Trophoblast cell (in vitro differentiated cells and primary cell): ENCODE results near the gene DNM1.

ENCODE experiments used
- DNase-seq, 2 donors: peaks; one replicate each; pipeline ENCODE4 v3.0.0-alpha.2; 2016
- H2AFZ ChIP-seq: 2 replicates; pipeline ENCODE4 v1.6.1; 2013; ENCODE audit warnings: low read length, moderate library complexity, mild to moderate bottlenecking; ENCODE audit not compliant: insufficient read depth, poor library complexity
- H2AK5ac ChIP-seq: 2 replicates; pipeline ENCODE4 v1.6.1; 2013; ENCODE audit warnings: mild to moderate bottlenecking, low read length
- H2BK120ac ChIP-seq: 2 replicates; pipeline ENCODE4 v1.6.1; 2013; ENCODE audit warnings: low read length, mild to moderate bottlenecking, moderate library complexity; ENCODE audit not compliant: insufficient read depth, poor library complexity
- H2BK12ac ChIP-seq: 2 replicates; pipeline ENCODE4 v1.6.1; 2013; ENCODE audit warnings: mild to moderate bottlenecking, low read length, moderate library complexity
- H2BK5ac ChIP-seq: 2 replicates; pipeline ENCODE4 v1.6.1; 2013; ENCODE audit warnings: low read length, low read depth, moderate library complexity, mild to moderate bottlenecking; ENCODE audit not compliant: poor library complexity
- H3K14ac ChIP-seq: 2 replicates; pipeline ENCODE4 v1.6.1; 2013; ENCODE audit warnings: mild to moderate bottlenecking, low read length
- H3K18ac ChIP-seq: 2 replicates; pipeline ENCODE4 v1.6.1; 2013; ENCODE audit warnings: mild to moderate bottlenecking, low read length
- H3K23ac ChIP-seq: 2 replicates; pipeline ENCODE4 v1.6.1; 2013; ENCODE audit warnings: low read length
- H3K27ac ChIP-seq: 2 replicates; pipeline ENCODE4 v1.5.1; 2013; ENCODE audit warnings: low read depth, mild to moderate bottlenecking, inconsistent platforms, low read length, moderate library complexity
- H3K27me3 ChIP-seq: 2 replicates; pipeline ENCODE4 v1.6.1; 2013; ENCODE audit warnings: inconsistent platforms, mild to moderate bottlenecking, low read length, moderate library complexity; ENCODE audit not compliant: insufficient read depth
- H3K36me3 ChIP-seq, 2 experiments: 1 replicate in 1 of 2; 2 replicates in 1 of 2; pipeline ENCODE4 v1.6.1; 2013; ENCODE audit warnings: low read length in 2 of 2, mild to moderate bottlenecking in 2 of 2, moderate library complexity in 1 of 2; ENCODE audit not compliant: insufficient read depth in 2 of 2, control insufficient read depth in 1 of 2
- H3K4ac ChIP-seq: 2 replicates; pipeline ENCODE4 v1.6.1; 2013; ENCODE audit warnings: low read depth, mild to moderate bottlenecking, low read length, moderate library complexity
- H3K4me1 ChIP-seq, 2 experiments: 1 replicate in 1 of 2; 2 replicates in 1 of 2; pipeline ENCODE4 v1.6.1; 2013; ENCODE audit warnings: low read length in 2 of 2, mild to moderate bottlenecking in 2 of 2, moderate library complexity in 1 of 2; ENCODE audit not compliant: insufficient read depth in 2 of 2, control insufficient read depth in 1 of 2
- H3K4me2 ChIP-seq: 2 replicates; pipeline ENCODE4 v1.6.1; 2013; ENCODE audit warnings: inconsistent platforms, mild to moderate bottlenecking, low read length, moderate library complexity
- H3K4me3 ChIP-seq: 2 replicates; pipeline ENCODE4 v1.5.1; 2013; ENCODE audit warnings: mild to moderate bottlenecking, low read depth, low read length, inconsistent platforms
- H3K79me1 ChIP-seq: one replicate; pipeline ENCODE4 v1.6.1; 2013; ENCODE audit warnings: low read length
- H3K79me2 ChIP-seq: 2 replicates; pipeline ENCODE4 v1.6.1; 2013; ENCODE audit warnings: low read length, mild to moderate bottlenecking; ENCODE audit not compliant: control insufficient read depth, insufficient read depth, poor library complexity
- H3K9ac ChIP-seq: 2 replicates; pipeline ENCODE4 v1.6.1; 2013; ENCODE audit warnings: mild to moderate bottlenecking, low read length
- H3K9me3 ChIP-seq: 2 replicates; pipeline ENCODE4 v1.6.1; 2013; ENCODE audit warnings: low read depth, mild to moderate bottlenecking, control low read depth, inconsistent platforms, low read length; ENCODE audit not compliant: insufficient read depth
- H4K12ac ChIP-seq: 2 replicates; pipeline ENCODE4 v1.6.1; 2013; ENCODE audit warnings: low read depth, mild to moderate bottlenecking, low read length, moderate library complexity
- H4K8ac ChIP-seq: 2 replicates; pipeline ENCODE4 v1.6.1; 2013; ENCODE audit warnings: low read depth, mild to moderate bottlenecking, low read length, moderate library complexity
- H4K91ac ChIP-seq: one replicate; pipeline ENCODE4 v1.6.1; 2013; ENCODE audit warnings: low read depth, mild to moderate bottlenecking, low read length, moderate library complexity
- WGBS: extraction: QIAGEN DNeasy Blood & Tissue Kit; methylation state at CpG from one replicate; pipeline ENCODE4 v1.1.7; 2013; ENCODE audit warnings: missing lambda C conversion rate; ENCODE audit not compliant: insufficient read length, insufficient coverage; ENCODE audit errors: extremely low coverage; 5-methylcytosine and 5-hydroxymethylcytosine counted together

The DNM1 gene

GRCh38 chr9:128216781-128217553 is 13.8 kb downstream of the DNM1 start:
- H4K91ac ChIP-seq: no peak overlapping the region
- H2BK5ac ChIP-seq: no peak overlapping the region
- no peak overlapping the region for H3K9ac ChIP-seq
- H3K4me2 ChIP-seq: no peak overlapping the region
- no peak overlapping the region for H2AK5ac ChIP-seq
- H4K8ac ChIP-seq: no peak overlapping the region
- H3K27me3 ChIP-seq: no peaks in the 10 kb centered on the region
- H3K18ac ChIP-seq: no peak overlapping the region
- no peak overlapping the region for H4K12ac ChIP-seq
- no peak overlapping the region for H2BK120ac ChIP-seq
- DNase-seq: no peak
- H3K36me3 ChIP-seq: no peaks in the 10 kb centered on the region
- H3K4me1 ChIP-seq: peaks cover 14 to 17% of the 10 kb centered on the region in 2 experiments
- no CpG with 5 or more reads among the region's 16 CpGs for WGBS
- H3K9me3 ChIP-seq: peaks cover 3% of the 10 kb centered on the region
- H3K23ac ChIP-seq: no peak overlapping the region
- no peak overlapping the region for H2BK12ac ChIP-seq
- H3K79me1 ChIP-seq: peaks cover 6% of the 10 kb centered on the region
- no peak overlapping the region for H3K27ac ChIP-seq
- no peaks in the 10 kb centered on the region for H3K79me2 ChIP-seq
- no peak overlapping the region for H3K14ac ChIP-seq
- no peak overlapping the region for H2AFZ ChIP-seq
- no peak overlapping the region for H3K4me3 ChIP-seq
- H3K4ac ChIP-seq: no peak overlapping the region

GRCh38 chr9:128218172-128218517 is 15.0 kb downstream of the DNM1 start:
- Histone ChIP-seq H3K4me1 (peaks cover 14 to 17% of the 10 kb centered on the region in 2 experiments), H3K27me3 (no peaks in the 10 kb centered on the region), H3K23ac (no peak overlapping the region), H3K4ac (no peak overlapping the region), H3K9me3 (peaks cover 3% of the 10 kb centered on the region), H2BK120ac (no peak overlapping the region), H2AFZ (peak overlapping the region; percentile 40), H4K12ac (no peak overlapping the region), H3K79me1 (peaks cover 6% of the 10 kb centered on the region), H3K4me3 (no peak overlapping the region), H4K8ac (no peak overlapping the region), H3K27ac (no peak overlapping the region), H3K18ac (no peak overlapping the region), H3K79me2 (no peaks in the 10 kb centered on the region), H2BK5ac (no peak overlapping the region), H3K36me3 (peaks cover 0 to 2% of the 10 kb centered on the region in 2 experiments), H3K4me2 (peak overlapping the region; percentile 59), H3K14ac (no peak overlapping the region), H3K9ac (no peak overlapping the region), H4K91ac (no peak overlapping the region), H2AK5ac (no peak overlapping the region), H2BK12ac (no peak overlapping the region)
- WGBS: no CpG with 5 or more reads among the region's 11 CpGs
- DNase-seq: no peak

GRCh38 chr9:128218518-128219389 is 15.6 kb downstream of the DNM1 start:
- Histone ChIP-seq H2BK12ac (no peak overlapping the region), H4K91ac (no peak overlapping the region), H2AFZ (peak overlapping the region; percentile 40), H3K14ac (no peak overlapping the region), H4K12ac (no peak overlapping the region), H2AK5ac (no peak overlapping the region), H2BK5ac (no peak overlapping the region), H3K27ac (no peak overlapping the region), H2BK120ac (no peak overlapping the region), H3K4me3 (peak overlapping the region; percentile 6), H4K8ac (no peak overlapping the region), H3K79me2 (no peaks in the 10 kb centered on the region), H3K4ac (no peak overlapping the region), H3K27me3 (no peaks in the 10 kb centered on the region), H3K18ac (no peak overlapping the region), H3K4me1 (peaks cover 14 to 17% of the 10 kb centered on the region in 2 experiments), H3K4me2 (peak overlapping the region; percentile 59), H3K36me3 (peaks cover 0 to 2% of the 10 kb centered on the region in 2 experiments), H3K9me3 (peaks cover 3% of the 10 kb centered on the region), H3K9ac (no peak overlapping the region), H3K79me1 (peaks cover 6% of the 10 kb centered on the region), H3K23ac (no peak overlapping the region)
- WGBS: no CpG with 5 or more reads among the region's 47 CpGs
- DNase-seq: peak; percentile 97 to 98

GRCh38 chr9:128219831-128220230 is 16.7 kb downstream of the DNM1 start:
- Histone ChIP-seq H3K79me1 (peaks cover 1% of the 10 kb centered on the region), H2AK5ac (no peak overlapping the region), H3K4me2 (no peak overlapping the region), H2AFZ (no peak overlapping the region), H4K8ac (no peak overlapping the region), H3K27me3 (no peaks in the 10 kb centered on the region), H3K9me3 (peaks cover 3% of the 10 kb centered on the region), H4K12ac (no peak overlapping the region), H2BK12ac (no peak overlapping the region), H2BK5ac (no peak overlapping the region), H3K18ac (no peak overlapping the region), H3K4me1 (peaks cover 10 to 13% of the 10 kb centered on the region in 2 experiments), H3K36me3 (peaks cover 0 to 2% of the 10 kb centered on the region in 2 experiments), H3K23ac (no peak overlapping the region), H4K91ac (no peak overlapping the region), H3K27ac (no peak overlapping the region), H2BK120ac (no peak overlapping the region), H3K4me3 (no peak overlapping the region), H3K9ac (no peak overlapping the region), H3K4ac (no peak overlapping the region), H3K79me2 (no peaks in the 10 kb centered on the region), H3K14ac (no peak overlapping the region)
- WGBS: no CpG with 5 or more reads among the region's 9 CpGs
- no peak for DNase-seq
